Measurements from ENCODE around the gene ASCC1. TPM values are rescaled to one million over a fixed set of nuclear protein-coding genes. Genes with fewer than 3 reads are reported as not detected.

ASCC1 gene
- total and polyA plus RNA-seq, 2 of the 4 experiments (the other 2 are of a cell fraction) = 15.9 to 21.0 TPM

GRCh38 chr10:72228318-72228751 is 12.3 kb upstream of the ASCC1 start:
- TF ChIP-seq CHD1 (IDR thresholded peaks at IDR 0.05; ENCODE audit: low read depth, low read length) = no peak
- TF ChIP-seq ELK1 (IDR thresholded peaks at IDR 0.05; ENCODE audit: borderline replicate concordance, low read depth, low read length) = no peak
- TF ChIP-seq BHLHE40 (IDR thresholded peaks at IDR 0.05; ENCODE audit: low read depth, low read length) = no peak
- TF ChIP-seq, protein P1, sequence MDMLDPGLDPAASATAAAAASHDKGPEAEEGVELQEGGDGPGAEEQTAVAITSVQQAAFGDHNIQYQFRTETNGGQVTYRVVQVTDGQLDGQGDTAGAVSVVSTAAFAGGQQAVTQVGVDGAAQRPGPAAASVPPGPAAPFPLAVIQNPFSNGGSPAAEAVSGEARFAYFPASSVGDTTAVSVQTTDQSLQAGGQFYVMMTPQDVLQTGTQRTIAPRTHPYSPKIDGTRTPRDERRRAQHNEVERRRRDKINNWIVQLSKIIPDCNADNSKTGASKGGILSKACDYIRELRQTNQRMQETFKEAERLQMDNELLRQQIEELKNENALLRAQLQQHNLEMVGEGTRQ (IDR thresholded peaks at IDR 0.05; ENCODE audit: low read depth, low read length) = no peak
- TF ChIP-seq RAD21 (IDR thresholded peaks at IDR 0.05; ENCODE audit: low read length) = no peak
- no peak for TF ChIP-seq POLR2A (IDR thresholded peaks at IDR 0.05; ENCODE audit: low read depth, low read length)
- no peak for TF ChIP-seq RFX5 (IDR thresholded peaks at IDR 0.05; ENCODE audit: low read depth, low read length)
- no peak for TF ChIP-seq MXI1 (IDR thresholded peaks at IDR 0.05; ENCODE audit: borderline replicate concordance, low read depth, low read length)
- no peak for TF ChIP-seq CEBPB (IDR thresholded peaks at IDR 0.05; ENCODE audit: low read depth, low read length)
- no peak for TF ChIP-seq NFE2L2 (IDR thresholded peaks at IDR 0.05; ENCODE audit: low read depth, low read length)
- no peak for TF ChIP-seq SMC3 (IDR thresholded peaks at IDR 0.05; ENCODE audit: low read depth, low read length)
- TF ChIP-seq RCOR1 (IDR thresholded peaks at IDR 0.05; ENCODE audit: insufficient replicate concordance, low read length) = no peak
- no peak overlapping the region for H4K8ac ChIP-seq (ENCODE audit: low read depth in 2 of 2, low read length in 2 of 2)
- H3K9ac ChIP-seq (ENCODE audit: low read depth, low read length) = no peak overlapping the region
- DNase-seq (no peak), ATAC-seq (ENCODE audit: low read depth) (no peak)
- peaks cover 3% of the 10 kb centered on the region; the same call in 1 of the 2 replicates for H3K4me1 ChIP-seq (ENCODE audit: control insufficient read depth, insufficient read depth, low read length)
- POLR2A ChIA-PET (ENCODE audit: unreplicated experiment) = no interaction called here
- no peak overlapping the region for H3K14ac ChIP-seq (replicated peaks; ENCODE audit: low read depth, low read length)
- WGBS, 2 experiments (ENCODE audit: extremely low coverage in 2 of 2, insufficient read length in 1 of 2) = no CpG with 5 or more reads among the region's 2 CpGs
- no peak overlapping the region for H3K4me2 ChIP-seq (ENCODE audit: low read depth, low read length)
- H4K5ac ChIP-seq (ENCODE audit: low read depth, low read length) = no peak overlapping the region
- intact Hi-C loops (cut with micrococcal nuclease) = no loop called here
- H3K4ac ChIP-seq (ENCODE audit: low read depth, low read length) = no peak overlapping the region
- peaks cover 14 to 17% of the 10 kb centered on the region in 2 experiments for H3K79me1 ChIP-seq (ENCODE audit: low read depth in 1 of 2, low read length in 2 of 2)
- H3K9me3 ChIP-seq (ENCODE audit: control insufficient read depth, insufficient read depth, low read length) = no peaks in the 10 kb centered on the region
- no peak overlapping the region for H3K4me3 ChIP-seq (ENCODE audit: insufficient read depth, low read depth, low read length)
- in situ Hi-C loops (cut with MboI; ENCODE audit: low sequenced_read_pairs) = no loop called here
- H2BK120ac ChIP-seq (ENCODE audit: low read depth, low read length) = no peak overlapping the region
- dilution Hi-C loops (cut with HindIII; ENCODE audit: low sequenced_read_pairs, unreplicated experiment) = no loop called here
- H3K18ac ChIP-seq (ENCODE audit: low read depth, low read length) = no peak overlapping the region
- no peak overlapping the region for H2BK5ac ChIP-seq (ENCODE audit: low read depth, low read length, poor library complexity, severe bottlenecking)
- H4K20me1 ChIP-seq (ENCODE audit: insufficient read depth, low read length) = no peaks in the 10 kb centered on the region
- H2AK5ac ChIP-seq (ENCODE audit: low read depth, low read length) = no peak overlapping the region
- no peak overlapping the region for H3K23ac ChIP-seq (ENCODE audit: low read depth, low read length)
- H2AK9ac ChIP-seq (replicated peaks; ENCODE audit: low read depth, low read length, poor library complexity) = no peak overlapping the region
- H3K27me3 ChIP-seq (ENCODE audit: control insufficient read depth, insufficient read depth, low read length) = no peaks in the 10 kb centered on the region
- CTCF ChIA-PET = no interaction called here
- H3K9me1 ChIP-seq (ENCODE audit: insufficient read depth, low read length) = peaks cover 10% of the 10 kb centered on the region; the same call in 1 of the 2 replicates
- peaks cover 15% of the 10 kb centered on the region for H3K36me3 ChIP-seq (ENCODE audit: control insufficient read depth, insufficient read depth, low read length)
- BruUV-seq (replicated peaks) = no TSS peak
- no peak overlapping the region for H4K91ac ChIP-seq (ENCODE audit: insufficient read depth, low read depth, low read length)
- H2BK20ac ChIP-seq (ENCODE audit: low read depth, low read length) = no peak overlapping the region
- H2BK15ac ChIP-seq (ENCODE audit: low read depth, low read length) = no peak overlapping the region; the same call in 2 of the 3 replicates
- H2AFZ ChIP-seq (replicated peaks; ENCODE audit: low read length, poor library complexity) = no peak overlapping the region
- no peak overlapping the region for H3K27ac ChIP-seq (ENCODE audit: insufficient read depth, low read length)
- H3K56ac ChIP-seq (ENCODE audit: extremely low read depth, insufficient read depth, low read length) = no peak overlapping the region

All from IMR-90 (cell line).